Measurements from ENCODE around the gene LRCH4. TPM values are rescaled to one million over a fixed set of nuclear protein-coding genes. Genes with fewer than 3 reads are reported as not detected.
A peak's percentile ranks its signal among the peaks of the same experiment; 100 is the strongest.

LRCH4 gene
- total and polyA plus RNA-seq, 2 donors (not counting 3 experiments of a cell fraction or from before 2014, with no cell fraction given), result 32.1 to 56.1 TPM

GRCh38 chr7:100588438-100588837 lies 2.5 kb upstream of the LRCH4 start:
- peak; percentile 84 for FAIRE-seq
- Histone ChIP-seq H3K4me2 (ENCODE audit: insufficient read depth, low read length) (no peak overlapping the region), H3K4me3 (replicated peaks in 1 of 3; ENCODE audit: insufficient read depth in 1 of 3, low read depth in 1 of 3, low read length in 3 of 3) (no peak overlapping the region), H2AFZ (ENCODE audit: low read depth, low read length) (no peak overlapping the region), H3K79me2 (ENCODE audit: control insufficient read depth, insufficient read depth, low read length) (peaks cover 15% of the 10 kb centered on the region), H3K9me3 (replicated peaks; ENCODE audit: control insufficient read depth, insufficient read depth, low read length) (no peaks in the 10 kb centered on the region), H3K27me3 (ENCODE audit: control insufficient read depth in 2 of 2, insufficient read depth in 2 of 2, low read length in 2 of 2) (peaks cover 0 to 4% of the 10 kb centered on the region in 2 experiments), H3K36me3 (ENCODE audit: control insufficient read depth in 2 of 2, extremely low read depth in 1 of 2, insufficient read depth in 2 of 2, low read length in 2 of 2) (no peaks in the 10 kb centered on the region), H4K20me1 (replicated peaks; ENCODE audit: control insufficient read depth, extremely low read depth, insufficient read depth, low read length) (no peaks in the 10 kb centered on the region), H3K9me1 (replicated peaks; ENCODE audit: control insufficient read depth, extremely low read depth, insufficient read depth, low read length) (no peaks in the 10 kb centered on the region), H3K27ac (ENCODE audit: insufficient read depth, low read depth, low read length) (no peak overlapping the region), H3K4me1 (ENCODE audit: control insufficient read depth, extremely low read depth, insufficient read depth, low read length) (peaks cover 22% of the 10 kb centered on the region), H3K9ac (replicated peaks; ENCODE audit: extremely low read depth, insufficient read depth, low read length) (no peak overlapping the region)
- no peak for TF ChIP-seq POLR2A (IDR thresholded peaks at IDR 0.05; ENCODE audit: low read depth, low read length)
- TF ChIP-seq CTCF (IDR thresholded peaks at IDR 0.05; ENCODE audit: extremely low read depth in 1 of 2, insufficient read depth in 1 of 2, low read depth in 1 of 2, low read length in 2 of 2), result peak; percentile 32 to 41
- peak; percentile 41 for DNase-seq (ENCODE audit: low read depth, low spot score)
- intact Hi-C loops (cut with micrococcal nuclease), result loop anchor here (1.0 to 10.0 kb wide), 3 partner anchors 24 to 276 kb away; partner anchors contain the start of genes GIGYF1 and TRIP6
- dilution Hi-C loops (cut with MboI; ENCODE audit: extremely low pct_ligation_motif_present, low sequenced_read_pairs), result no loop called here
- ChIA-PET CTCF (interaction anchor here (0.6 to 3.8 kb wide), 36 partner anchors 8 to 264 kb away, joined by 3 to 34 read pairs (median 4); partner anchors contain the start of genes AGFG2, MOSPD3, PCOLCE and SLC12A9), POLR2A (no interaction called here)
- BruUV-seq (replicated peaks), result no TSS peak

GRCh38 chr7:100586266-100587025 lies 517 bp upstream of the LRCH4 start, which contains the start of gene FBXO24:
FBXO24 (plus strand) TSS chr7:100586328; CDS start chr7:100586626, 298 bp downstream.
- H3K27me3 ChIP-seq (ENCODE audit: control insufficient read depth in 2 of 2, insufficient read depth in 2 of 2, low read length in 2 of 2), result peaks cover 0 to 4% of the 10 kb centered on the region in 2 experiments
- no peak for TF ChIP-seq FOS (IDR thresholded peaks at IDR 0.05; ENCODE audit: borderline replicate concordance, insufficient read depth, low read length)
- peak; percentile 61 for TF ChIP-seq POLR2AphosphoS5 (IDR thresholded peaks at IDR 0.05; ENCODE audit: insufficient read depth, low read depth, low read length)
- no peak for TF ChIP-seq EZH2 (IDR thresholded peaks at IDR 0.05; ENCODE audit: borderline replicate concordance, low read depth, low read length, severe bottlenecking)
- TF ChIP-seq MYC (IDR thresholded peaks at IDR 0.05; ENCODE audit: low read depth, low read length), result no peak
- no peak for TF ChIP-seq CTCF (IDR thresholded peaks at IDR 0.05; ENCODE audit: extremely low read depth in 1 of 2, insufficient read depth in 1 of 2, low read depth in 1 of 2, low read length in 2 of 2)
- peak; percentile 72 for TF ChIP-seq POLR2A (IDR thresholded peaks at IDR 0.05; ENCODE audit: low read depth, low read length)
- TF ChIP-seq MAX (IDR thresholded peaks at IDR 0.05; ENCODE audit: insufficient read depth, insufficient read length), result no peak
- no peak for TF ChIP-seq JUN (IDR thresholded peaks at IDR 0.05; ENCODE audit: borderline replicate concordance, insufficient read depth, insufficient read length, low read depth)
- TF ChIP-seq GATA2 (IDR thresholded peaks at IDR 0.05; ENCODE audit: insufficient read depth, insufficient read length, low read depth, low read length), result no peak
- H4K20me1 ChIP-seq (replicated peaks; ENCODE audit: control insufficient read depth, extremely low read depth, insufficient read depth, low read length), result no peaks in the 10 kb centered on the region
- BruUV-seq (replicated peaks), result no TSS peak
- H3K4me3 ChIP-seq (replicated peaks in 1 of 3; ENCODE audit: insufficient read depth in 1 of 3, low read depth in 1 of 3, low read length in 3 of 3), result peak within 1 kb of the TSS; percentile 86 to 95 (median 93)
- H3K4me2 ChIP-seq (ENCODE audit: insufficient read depth, low read length), result peak within 1 kb of the TSS; percentile 95
- H3K4me1 ChIP-seq (ENCODE audit: control insufficient read depth, extremely low read depth, insufficient read depth, low read length), result peaks cover 32% of the 10 kb centered on the region
- no peaks in the 10 kb centered on the region for H3K9me3 ChIP-seq (replicated peaks; ENCODE audit: control insufficient read depth, insufficient read depth, low read length)
- peak within 1 kb of the TSS; percentile 86 for H2AFZ ChIP-seq (ENCODE audit: low read depth, low read length)
- peak within 1 kb of the TSS; percentile 65 for H3K27ac ChIP-seq (ENCODE audit: insufficient read depth, low read depth, low read length)
- no peaks in the 10 kb centered on the region for H3K9me1 ChIP-seq (replicated peaks; ENCODE audit: control insufficient read depth, extremely low read depth, insufficient read depth, low read length)
- dilution Hi-C loops (cut with MboI; ENCODE audit: extremely low pct_ligation_motif_present, low sequenced_read_pairs), result no loop called here
- FAIRE-seq (peak; percentile 100), DNase-seq (ENCODE audit: low read depth, low spot score) (peak; percentile 100)
- H3K36me3 ChIP-seq (ENCODE audit: control insufficient read depth in 2 of 2, extremely low read depth in 1 of 2, insufficient read depth in 2 of 2, low read length in 2 of 2), result peaks cover 10 to 11% of the 10 kb centered on the region in 2 experiments
- H3K79me2 ChIP-seq (ENCODE audit: control insufficient read depth, insufficient read depth, low read length), result peaks cover 29% of the 10 kb centered on the region
- intact Hi-C loops (cut with micrococcal nuclease), result loop anchor here (1.0 to 10.0 kb wide), 7 partner anchors 18 to 278 kb away; partner anchors contain the start of genes GIGYF1, GNB2, MOSPD3 and TRIP6
- ChIA-PET CTCF (interaction anchor here (0.7 to 2.7 kb wide), 19 partner anchors 16 to 179 kb away, joined by 3 to 13 read pairs (median 3); partner anchors contain the start of genes GNB2, MOSPD3, PCOLCE and POP7), POLR2A (interaction anchor here (0.6 to 3.6 kb wide), 22 partner anchors 8 to 303 kb away, joined by 3 to 28 read pairs (median 5); partner anchors contain the start of genes GNB2, MOSPD3, PCOLCE and POP7)
- H3K9ac ChIP-seq (replicated peaks; ENCODE audit: extremely low read depth, insufficient read depth, low read length), result peak within 1 kb of the TSS; percentile 92
